ENCODE results near the gene RASSF8. TPM values are rescaled to one million over a fixed set of nuclear protein-coding genes. Genes with fewer than 3 reads are reported as not detected.

Gene RASSF8
- total RNA-seq, 1 experiment from 2014 or later, result 51.2 TPM

DNA sequence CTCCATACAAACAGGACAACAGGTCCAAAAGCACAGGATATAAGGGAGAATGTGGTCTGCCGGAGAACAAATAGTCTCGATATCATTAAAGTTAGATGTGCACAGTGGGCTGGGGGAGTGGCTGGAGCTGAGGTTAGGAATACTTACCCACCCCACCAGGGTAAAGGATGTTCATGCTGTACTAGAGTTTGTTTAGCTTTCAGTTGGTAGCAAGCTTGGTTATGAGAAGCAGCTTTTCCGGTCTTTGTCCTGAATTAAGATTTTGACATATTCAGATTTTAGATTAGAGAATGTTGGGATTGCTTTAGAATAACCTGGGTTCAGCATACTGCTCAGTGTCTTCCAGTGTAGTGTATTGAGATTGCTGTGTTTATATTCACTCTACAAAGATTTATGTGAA, 16.7 kb downstream of the RASSF8 start:
- H3K9me3 ChIP-seq (ENCODE audit: low read length), result no peaks in the 10 kb centered on the region
- intact Hi-C loops (cut with micrococcal nuclease), result no loop called here
- no peak overlapping the region for H3K9ac ChIP-seq (ENCODE audit: low read length)
- H3K9me2 ChIP-seq (replicated peaks; ENCODE audit: low read length), result no peaks in the 10 kb centered on the region
- TF ChIP-seq, protein P1, sequence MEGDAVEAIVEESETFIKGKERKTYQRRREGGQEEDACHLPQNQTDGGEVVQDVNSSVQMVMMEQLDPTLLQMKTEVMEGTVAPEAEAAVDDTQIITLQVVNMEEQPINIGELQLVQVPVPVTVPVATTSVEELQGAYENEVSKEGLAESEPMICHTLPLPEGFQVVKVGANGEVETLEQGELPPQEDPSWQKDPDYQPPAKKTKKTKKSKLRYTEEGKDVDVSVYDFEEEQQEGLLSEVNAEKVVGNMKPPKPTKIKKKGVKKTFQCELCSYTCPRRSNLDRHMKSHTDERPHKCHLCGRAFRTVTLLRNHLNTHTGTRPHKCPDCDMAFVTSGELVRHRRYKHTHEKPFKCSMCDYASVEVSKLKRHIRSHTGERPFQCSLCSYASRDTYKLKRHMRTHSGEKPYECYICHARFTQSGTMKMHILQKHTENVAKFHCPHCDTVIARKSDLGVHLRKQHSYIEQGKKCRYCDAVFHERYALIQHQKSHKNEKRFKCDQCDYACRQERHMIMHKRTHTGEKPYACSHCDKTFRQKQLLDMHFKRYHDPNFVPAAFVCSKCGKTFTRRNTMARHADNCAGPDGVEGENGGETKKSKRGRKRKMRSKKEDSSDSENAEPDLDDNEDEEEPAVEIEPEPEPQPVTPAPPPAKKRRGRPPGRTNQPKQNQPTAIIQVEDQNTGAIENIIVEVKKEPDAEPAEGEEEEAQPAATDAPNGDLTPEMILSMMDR (conservative IDR thresholded peaks at IDR 0.05; ENCODE audit: low read depth, low read length), result no peak
- peaks cover 99% of the 10 kb centered on the region for H3K79me2 ChIP-seq (ENCODE audit: low read length)
- H4K20me1 ChIP-seq (ENCODE audit: low read length), result peaks cover 28% of the 10 kb centered on the region; the same call in 1 of the 2 replicates
- DNase-seq, result no peak
- ChIA-PET POLR2A (ENCODE audit: unreplicated experiment) (interaction anchor here (0.7 kb wide), 1 partner anchor 20 kb away, joined by 3 read pairs; no protein-coding TSS in a partner anchor), CTCF (no interaction called here)
- H3K4me3 ChIP-seq (ENCODE audit: low read length), result no peak overlapping the region
- no peaks in the 10 kb centered on the region for H3F3A ChIP-seq (ENCODE audit: low read length, unreplicated experiment)
- ATAC-seq, result no peak
- no peak overlapping the region for H3K4me2 ChIP-seq (ENCODE audit: low read length)
- no peak overlapping the region for H2AFZ ChIP-seq (ENCODE audit: low read length)
- H3K27me3 ChIP-seq (ENCODE audit: low read length), result no peaks in the 10 kb centered on the region
- BruUV-seq (replicated peaks), result no TSS peak
- no peak overlapping the region for H3K27ac ChIP-seq (ENCODE audit: low read length)
- peaks cover 22% of the 10 kb centered on the region for H3K4me1 ChIP-seq (ENCODE audit: insufficient read depth, low read length)
- H3K36me3 ChIP-seq (ENCODE audit: low read depth, low read length), result 0 out of 2 replicates have a peak, but pooled peaks cover 2% of the 10 kb centered on the region

DNA sequence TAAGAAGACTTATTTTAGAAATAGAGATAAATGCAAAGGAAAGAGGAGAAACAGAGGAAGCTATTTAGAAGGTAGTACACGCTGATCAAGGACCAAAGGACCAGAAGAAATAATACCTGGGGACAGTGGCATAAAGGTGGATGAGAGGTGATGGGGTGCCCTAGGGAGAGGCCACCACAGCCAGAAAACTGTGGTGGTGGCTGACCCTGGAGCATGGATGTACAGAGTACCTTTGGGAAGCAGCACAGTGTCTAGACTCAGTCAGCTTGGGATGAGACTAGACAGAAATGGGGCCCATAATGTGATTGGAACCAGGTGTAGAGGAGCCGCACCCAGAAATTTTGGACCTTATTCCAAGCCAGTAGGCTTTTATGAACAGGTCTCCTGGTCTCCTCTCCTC, 17.2 kb downstream of the RASSF8 start:
- POLR2A ChIA-PET (ENCODE audit: unreplicated experiment), result interaction anchor here (0.7 kb wide), 1 partner anchor 20 kb away, joined by 3 read pairs; no protein-coding TSS in a partner anchor
- no peak overlapping the region for H3K4me3 ChIP-seq (ENCODE audit: low read length)

DNA sequence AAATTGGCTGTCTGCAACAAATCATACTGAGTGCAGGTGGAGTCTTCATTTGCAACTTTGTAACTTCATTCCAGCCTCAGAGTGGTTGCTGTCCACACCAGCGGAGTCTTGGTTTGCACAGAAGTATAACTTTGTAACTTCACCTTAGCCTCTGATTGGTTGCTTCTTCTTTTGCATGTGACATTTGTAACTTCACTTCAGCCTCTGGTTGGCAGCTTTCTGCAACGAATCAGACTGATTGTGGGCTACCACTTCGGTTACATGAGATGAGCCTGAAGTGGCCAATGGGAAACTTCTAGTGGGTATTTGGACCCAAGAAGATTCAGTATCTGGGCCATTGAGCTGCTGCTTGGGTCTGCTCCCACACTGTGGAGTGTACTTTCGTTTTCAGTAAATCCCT, 17.8 kb downstream of the RASSF8 start:
- BruUV-seq (replicated peaks), result no TSS peak
- no peak overlapping the region for H3K27ac ChIP-seq (ENCODE audit: low read length)

More for the DNA sequence above, 17.2 kb downstream of the RASSF8 start:
- H3K9me3 ChIP-seq (ENCODE audit: low read length), result no peaks in the 10 kb centered on the region
- H3K4me1 ChIP-seq (ENCODE audit: insufficient read depth, low read length), result peaks cover 17% of the 10 kb centered on the region
- H3K9ac ChIP-seq (ENCODE audit: low read length), result no peak overlapping the region
- H3K4me2 ChIP-seq (ENCODE audit: low read length), result no peak overlapping the region
- H3K27ac ChIP-seq (ENCODE audit: low read length), result no peak overlapping the region
- intact Hi-C loops (cut with micrococcal nuclease), result no loop called here
- H3K9me2 ChIP-seq (replicated peaks; ENCODE audit: low read length), result no peaks in the 10 kb centered on the region
- H4K20me1 ChIP-seq (ENCODE audit: low read length), result peaks cover 25% of the 10 kb centered on the region; the same call in 1 of the 2 replicates
- no peak for ATAC-seq
- H3K79me2 ChIP-seq (ENCODE audit: low read length), result peaks cover 99% of the 10 kb centered on the region
- no peak overlapping the region for H2AFZ ChIP-seq (ENCODE audit: low read length)
- CTCF ChIA-PET, result no interaction called here
- DNase-seq, result no peak
- no TSS peak for BruUV-seq (replicated peaks)
- H3K27me3 ChIP-seq (ENCODE audit: low read length), result no peaks in the 10 kb centered on the region
- TF ChIP-seq EZH2phosphoT487 (IDR thresholded peaks at IDR 0.05; ENCODE audit: borderline replicate concordance, low read length) (no peak), EZH2 (IDR thresholded peaks at IDR 0.05; ENCODE audit: low read length, unreplicated experiment) (no peak)
- TF ChIP-seq, protein P1 (conservative IDR thresholded peaks at IDR 0.05; ENCODE audit: low read depth, low read length), result no peak
- 0 out of 2 replicates have a peak, but pooled peaks cover 2% of the 10 kb centered on the region for H3K36me3 ChIP-seq (ENCODE audit: low read depth, low read length)
- H3F3A ChIP-seq (ENCODE audit: low read length, unreplicated experiment), result no peaks in the 10 kb centered on the region

More for the DNA sequence above, 17.8 kb downstream of the RASSF8 start:
- peaks cover 99% of the 10 kb centered on the region for H3K79me2 ChIP-seq (ENCODE audit: low read length)
- no peak for DNase-seq
- H3K27me3 ChIP-seq (ENCODE audit: low read length), result no peaks in the 10 kb centered on the region
- no peak overlapping the region for H3K4me3 ChIP-seq (ENCODE audit: low read length)
- no peak overlapping the region for H3K9ac ChIP-seq (ENCODE audit: low read length)
- 0 out of 2 replicates have a peak, but pooled peaks cover 2% of the 10 kb centered on the region for H3K36me3 ChIP-seq (ENCODE audit: low read depth, low read length)
- H3K4me2 ChIP-seq (ENCODE audit: low read length), result no peak overlapping the region
- no peak for ATAC-seq
- no peak overlapping the region for H2AFZ ChIP-seq (ENCODE audit: low read length)
- intact Hi-C loops (cut with micrococcal nuclease), result no loop called here
- H3K9me3 ChIP-seq (ENCODE audit: low read length), result no peaks in the 10 kb centered on the region
- H3K4me1 ChIP-seq (ENCODE audit: insufficient read depth, low read length), result peaks cover 11% of the 10 kb centered on the region
- POLR2A ChIA-PET (ENCODE audit: unreplicated experiment), result no interaction called here
- H4K20me1 ChIP-seq (ENCODE audit: low read length), result peaks cover 29% of the 10 kb centered on the region; the same call in 1 of the 2 replicates
- CTCF ChIA-PET, result no interaction called here
- TF ChIP-seq EZH2 (IDR thresholded peaks at IDR 0.05; ENCODE audit: low read length, unreplicated experiment) (no peak), EZH2phosphoT487 (IDR thresholded peaks at IDR 0.05; ENCODE audit: borderline replicate concordance, low read length) (no peak)
- TF ChIP-seq, protein P1 (conservative IDR thresholded peaks at IDR 0.05; ENCODE audit: low read depth, low read length), result no peak
- no peaks in the 10 kb centered on the region for H3K9me2 ChIP-seq (replicated peaks; ENCODE audit: low read length)
- no peaks in the 10 kb centered on the region for H3F3A ChIP-seq (ENCODE audit: low read length, unreplicated experiment)
